Ascending aorta (tissue), 2 donors: ENCODE measurements around the gene PGAM4. TPM values are rescaled to one million over a fixed set of nuclear protein-coding genes. Genes with fewer than 3 reads are reported as not detected.

Source experiments
- DNase-seq, 2 donors: peaks; one replicate each; pipeline ENCODE4 v3.0.0-alpha.2; 2019; ENCODE audit warnings: low spot score in 2 of 2
- H3K27ac ChIP-seq, 2 donors: fragments of 200-600 bp; sonication (generic); one replicate each; pipeline ENCODE4 v1.5.1; 2016 to 2017; ENCODE audit warnings: mild to moderate bottlenecking in 1 of 2
- H3K27me3 ChIP-seq: fragments of 200-600 bp; sonication (generic); one replicate; pipeline ENCODE4 v1.5.1; 2017
- H3K36me3 ChIP-seq, 2 donors: fragments of 200-600 bp; sonication (generic); one replicate each; pipeline ENCODE4 v1.5.1; 2016
- H3K4me1 ChIP-seq, 2 donors: fragments of 200-600 bp; sonication (generic); one replicate each; pipeline ENCODE4 v1.5.1; 2016 to 2017; ENCODE audit warnings: mild to moderate bottlenecking in 1 of 2
- H3K4me3 ChIP-seq, 2 donors: fragments of 200-600 bp; sonication (generic); one replicate each; pipeline ENCODE4 v1.5.1; 2016 to 2017; ENCODE audit warnings: mild to moderate bottlenecking in 1 of 2
- H3K9me3 ChIP-seq, 2 donors: fragments of 200-600 bp; sonication (generic); one replicate each; pipeline ENCODE4 v1.5.1; 2016
- intact Hi-C: fragments of 100-400 bp; cut with DNase I; formaldehyde crosslinking; loops from one replicate; pipeline ENCODE4 v1.15.1; 2023
- total RNA-seq: library from RNA; depleted of rRNA; stranded (reverse); fragments of >200 nt; gene quantifications from one replicate; pipeline ENCODE4 v1.1.0, GENCODE V29; 2016
- TF ChIP-seq, protein P1 (sequence below), 3 experiments: fragments of 200-600 bp in 2 of 3; fragments of 450-650 bp in 1 of 3; sonication (generic) in 2 of 3; IDR thresholded peaks; one replicate each; pipeline ENCODE4 v1.5.1; 2016 to 2019; ENCODE audit warnings: antibody characterized with exemption in 3 of 3, mild to moderate bottlenecking in 1 of 3, moderate library complexity in 1 of 3

PGAM4 gene
- total RNA-seq: not detected

- intact Hi-C loops: no loop called here
- H3K4me1 ChIP-seq: no peaks in the 10 kb centered on the region
These were observed at the start of gene PGAM4 for GRCh38 chrX:77969538-77969937. Gene PGAM4, minus strand, starts transcription at chrX:77969638. Its CDS starts 0 bp downstream, at chrX:77969638.

GRCh38 chrX:78011846-78012245 is 42.4 kb upstream of the PGAM4 start:
- Histone ChIP-seq H3K4me3 (no peak overlapping the region), H3K27ac (no peak overlapping the region), H3K4me1 (no peaks in the 10 kb centered on the region), H3K9me3 (no peaks in the 10 kb centered on the region), H3K36me3 (no peaks in the 10 kb centered on the region), H3K27me3 (no peaks in the 10 kb centered on the region)
- intact Hi-C loops: no loop called here
- TF ChIP-seq, protein P1, sequence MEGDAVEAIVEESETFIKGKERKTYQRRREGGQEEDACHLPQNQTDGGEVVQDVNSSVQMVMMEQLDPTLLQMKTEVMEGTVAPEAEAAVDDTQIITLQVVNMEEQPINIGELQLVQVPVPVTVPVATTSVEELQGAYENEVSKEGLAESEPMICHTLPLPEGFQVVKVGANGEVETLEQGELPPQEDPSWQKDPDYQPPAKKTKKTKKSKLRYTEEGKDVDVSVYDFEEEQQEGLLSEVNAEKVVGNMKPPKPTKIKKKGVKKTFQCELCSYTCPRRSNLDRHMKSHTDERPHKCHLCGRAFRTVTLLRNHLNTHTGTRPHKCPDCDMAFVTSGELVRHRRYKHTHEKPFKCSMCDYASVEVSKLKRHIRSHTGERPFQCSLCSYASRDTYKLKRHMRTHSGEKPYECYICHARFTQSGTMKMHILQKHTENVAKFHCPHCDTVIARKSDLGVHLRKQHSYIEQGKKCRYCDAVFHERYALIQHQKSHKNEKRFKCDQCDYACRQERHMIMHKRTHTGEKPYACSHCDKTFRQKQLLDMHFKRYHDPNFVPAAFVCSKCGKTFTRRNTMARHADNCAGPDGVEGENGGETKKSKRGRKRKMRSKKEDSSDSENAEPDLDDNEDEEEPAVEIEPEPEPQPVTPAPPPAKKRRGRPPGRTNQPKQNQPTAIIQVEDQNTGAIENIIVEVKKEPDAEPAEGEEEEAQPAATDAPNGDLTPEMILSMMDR (IDR thresholded peaks at IDR 0.05): no peak
- DNase-seq: no peak

More at GRCh38 chrX:77969538-77969937, at the start of gene PGAM4:
- Histone ChIP-seq H3K4me3 (no peak within 1 kb of the TSS), H3K9me3 (no peaks in the 10 kb centered on the region), H3K27me3 (no peaks in the 10 kb centered on the region), H3K27ac (no peak within 1 kb of the TSS), H3K36me3 (no peaks in the 10 kb centered on the region)
- TF ChIP-seq, protein P1 (IDR thresholded peaks at IDR 0.05): no peak
- DNase-seq: no peak

- no peaks in the 10 kb centered on the region for H3K27me3 ChIP-seq
- no peaks in the 10 kb centered on the region for H3K36me3 ChIP-seq
- no peak overlapping the region for H3K4me3 ChIP-seq
- no peak overlapping the region for H3K27ac ChIP-seq
- no peaks in the 10 kb centered on the region for H3K9me3 ChIP-seq
- DNase-seq: no peak
- intact Hi-C loops: no loop called here
- no peaks in the 10 kb centered on the region for H3K4me1 ChIP-seq
- TF ChIP-seq, protein P1 (IDR thresholded peaks at IDR 0.05): no peak
These were observed 10.4 kb upstream of the PGAM4 start for GRCh38 chrX:77979870-77980269.

GRCh38 chrX:77977518-77977917 is 8.1 kb upstream of the PGAM4 start:
- intact Hi-C loops: no loop called here
- H3K4me3 ChIP-seq: no peak overlapping the region
- no peaks in the 10 kb centered on the region for H3K27me3 ChIP-seq
- no peak for DNase-seq
- H3K9me3 ChIP-seq: no peaks in the 10 kb centered on the region
- TF ChIP-seq, protein P1 (IDR thresholded peaks at IDR 0.05): no peak
- no peaks in the 10 kb centered on the region for H3K36me3 ChIP-seq
- H3K4me1 ChIP-seq: no peaks in the 10 kb centered on the region
- H3K27ac ChIP-seq: no peak overlapping the region

DNA sequence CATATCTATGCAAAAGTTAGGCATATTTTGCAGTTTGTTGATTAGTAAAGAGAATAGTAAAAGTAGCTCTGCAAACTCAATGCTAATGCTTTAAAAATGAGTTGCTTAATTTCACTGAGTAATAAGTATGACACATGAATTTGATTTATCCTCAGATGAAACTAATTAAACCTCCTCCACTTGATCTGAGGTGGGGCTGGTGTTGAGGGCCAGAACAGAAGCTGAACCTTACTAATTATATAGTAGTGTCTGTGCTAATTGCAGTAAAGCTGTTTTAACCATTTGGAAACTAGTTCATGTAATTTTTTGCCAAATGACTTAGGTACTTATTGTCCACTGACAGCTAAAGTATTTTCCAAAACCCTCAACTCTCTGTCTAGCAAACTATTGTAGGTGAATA is 7.7 kb upstream of the PGAM4 start:
- Histone ChIP-seq H3K4me1 (no peaks in the 10 kb centered on the region), H3K27ac (no peak overlapping the region), H3K36me3 (no peaks in the 10 kb centered on the region), H3K27me3 (no peaks in the 10 kb centered on the region), H3K4me3 (no peak overlapping the region), H3K9me3 (no peaks in the 10 kb centered on the region)
- TF ChIP-seq, protein P1 (IDR thresholded peaks at IDR 0.05): no peak
- DNase-seq: no peak
- intact Hi-C loops: no loop called here

GRCh38 chrX:77975755-77976154 is 6.3 kb upstream of the PGAM4 start:
- H3K4me1 ChIP-seq: no peaks in the 10 kb centered on the region
- H3K9me3 ChIP-seq: no peaks in the 10 kb centered on the region
- TF ChIP-seq, protein P1 (IDR thresholded peaks at IDR 0.05): no peak
- no peaks in the 10 kb centered on the region for H3K27me3 ChIP-seq
- no peak for DNase-seq
- H3K36me3 ChIP-seq: no peaks in the 10 kb centered on the region
- no peak overlapping the region for H3K27ac ChIP-seq
- no peak overlapping the region for H3K4me3 ChIP-seq
- intact Hi-C loops: no loop called here
